Panc1 (cell line): ENCODE data around the gene BARX2. TPM values are rescaled to one million over a fixed set of nuclear protein-coding genes. Genes with fewer than 3 reads are reported as not detected.
"Not testable (repeated sequence)": the region's sequence is repeated elsewhere in the genome, so short reads cannot be mapped to it uniquely, and the experiment has no call there.

ENCODE experiments used
- ATAC-seq: fragments of 200-7000 bp; cut with Tn5 transposase; 2 replicates; pipeline ENCODE4 v1.9.1; 2020; ENCODE audit warnings: mild to moderate bottlenecking, moderate library complexity
- BruUV-seq: library from RNA; stranded (reverse); fragments of 400-500 nt; replicated peaks from 2 replicates; lab custom pipeline; 2021; lab: Mats Ljungman, UMichigan
- CTCF ChIA-PET: fragments of 300-600 bp; sonication (Branson Sonifier 250); formaldehyde crosslinking; loops from one replicate; lab custom pipeline; 2022; ENCODE audit warnings: antibody characterized with exemption; lab: Charles Lee
- POLR2A ChIA-PET: fragments of 300-600 bp; sonication (Branson Sonifier 250); formaldehyde crosslinking; loops from one replicate; lab custom pipeline; 2022; ENCODE audit warnings: antibody characterized with exemption; lab: Charles Lee
- DNase-seq: peaks from one replicate; pipeline ENCODE4 v3.0.0-alpha.2; 2010; ENCODE audit warnings: low read depth, low spot score
- H3K27ac ChIP-seq: 2 replicates; pipeline ENCODE4 v1.5.1; 2011; ENCODE audit warnings: mild to moderate bottlenecking, low read length, inconsistent platforms
- H3K27me3 ChIP-seq: fragments of 200-500 bp; sonication (Bioruptor generic); 2 replicates; pipeline ENCODE4 v1.6.0; 2014; ENCODE audit warnings: low read length, inconsistent platforms; ENCODE audit not compliant: control insufficient read depth, insufficient read depth
- H3K36me3 ChIP-seq: fragments of 200-500 bp; sonication (Bioruptor generic); 2 replicates; pipeline ENCODE4 v1.5.1; 2014; ENCODE audit warnings: inconsistent platforms, mild to moderate bottlenecking, low read length, moderate library complexity; ENCODE audit not compliant: control insufficient read depth, insufficient read depth
- H3K4me1 ChIP-seq: 2 replicates; pipeline ENCODE4 v1.5.1; 2011; ENCODE audit warnings: inconsistent platforms, mild to moderate bottlenecking, low read length, moderate library complexity; ENCODE audit not compliant: control insufficient read depth, insufficient read depth
- H3K4me3 ChIP-seq, 2 experiments: 2 replicates each; pipeline ENCODE4 v1.5.1; 2011 to 2012; ENCODE audit warnings: low read depth in 2 of 2, low read length in 2 of 2, mild to moderate bottlenecking in 2 of 2, inconsistent platforms in 1 of 2, moderate library complexity in 1 of 2
- H3K9me3 ChIP-seq: fragments of 200-500 bp; sonication (Bioruptor generic); 2 replicates; pipeline ENCODE4 v1.5.1; 2014; ENCODE audit warnings: low read depth, mild to moderate bottlenecking, inconsistent platforms, low read length, moderate library complexity; ENCODE audit not compliant: control insufficient read depth, insufficient read depth
- POLR2AphosphoS5 ChIP-seq: IDR thresholded peaks from 2 replicates; pipeline ENCODE4 v1.6.1; 2012; ENCODE audit warnings: mild to moderate bottlenecking, low read depth, low read length, moderate library complexity
- REST ChIP-seq, 2 experiments: IDR thresholded peaks; 2 replicates each; pipeline ENCODE4 v1.6.1; 2011 to 2012; ENCODE audit warnings: low read depth in 2 of 2, control low read depth in 1 of 2, low read length in 1 of 2, mild to moderate bottlenecking in 1 of 2, moderate library complexity in 1 of 2; ENCODE audit not compliant: insufficient read depth in 1 of 2
- SIN3A ChIP-seq: IDR thresholded peaks from 2 replicates; pipeline ENCODE4 v1.6.1; 2012; ENCODE audit warnings: low read depth, mild to moderate bottlenecking, low read length, moderate library complexity, borderline replicate concordance; ENCODE audit not compliant: insufficient read depth
- TCF7L2 ChIP-seq: IDR thresholded peaks from 2 replicates; pipeline ENCODE4 v1.6.1; 2011; ENCODE audit warnings: mild to moderate bottlenecking, low read depth, low read length, inconsistent platforms
- in situ Hi-C: cut with HindIII; loops from 2 replicates; pipeline ENCODE4 v1.10.0; 2016; ENCODE audit warnings: low sequenced_read_pairs, low pct_unique_long_range_greater_than_20kb
- intact Hi-C: fragments of 100-400 bp; cut with micrococcal nuclease; formaldehyde crosslinking; loops from one replicate; pipeline ENCODE4 v1.10.0; 2022; ENCODE audit not compliant: unreplicated experiment
- total RNA-seq: library from RNA; stranded (reverse); gene quantifications from one replicate; pipeline ENCODE4 v1.2.1, GENCODE V29; 2021; ENCODE audit not compliant: unreplicated experiment
- TF ChIP-seq, protein P1 (sequence below): fragments of 450-650 bp; IDR thresholded peaks from 2 replicates; pipeline ENCODE4 v1.5.1; 2017; ENCODE audit warnings: mild to moderate bottlenecking

Gene BARX2
- total RNA-seq, 1 experiment from 2014 or later, result 3.9 TPM

- ATAC-seq, BruUV-seq, DNase-seq, in situ Hi-C loops, H3K36me3 ChIP-seq, H3K27ac ChIP-seq, H3K27me3 ChIP-seq, intact Hi-C loops, H3K4me3 ChIP-seq, H3K9me3 ChIP-seq: not testable (repeated sequence)
- POLR2A ChIA-PET, result interaction anchor here (0.6 kb wide), 1 partner anchor 209 kb away, joined by 6 read pairs; no protein-coding TSS in a partner anchor
- CTCF ChIA-PET, result interaction anchor here (1.0 kb wide), 1 partner anchor 9 kb away, joined by 3 read pairs; no protein-coding TSS in a partner anchor
- H3K4me1 ChIP-seq, result peaks cover 14% of the 10 kb centered on the region; the same call in 1 of the 2 replicates
Measured at GRCh38 chr11:129327708-129328107, 47.9 kb upstream of the BARX2 start.

DNA sequence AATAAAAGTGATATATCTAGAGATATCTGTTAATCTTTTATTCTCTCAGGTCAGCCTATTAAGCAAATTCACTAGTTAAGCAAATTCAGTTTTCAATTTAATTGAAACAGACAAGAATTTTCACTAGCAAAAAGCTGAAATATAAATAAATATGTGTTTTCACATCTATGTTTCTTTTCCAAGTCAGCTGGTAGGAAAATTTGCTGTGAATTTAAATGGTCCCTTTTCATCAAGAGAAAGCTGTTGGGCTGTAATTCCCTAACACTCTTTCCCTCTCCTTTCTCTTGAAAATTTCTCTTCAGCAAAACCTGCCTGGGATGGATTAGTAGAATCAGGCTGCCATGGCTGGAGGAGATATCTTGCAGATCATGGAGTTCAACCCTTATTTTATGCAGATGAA is 46.9 kb upstream of the BARX2 start:
- no peaks in the 10 kb centered on the region for H3K36me3 ChIP-seq
- no TSS peak for BruUV-seq
- no peak overlapping the region for H3K4me3 ChIP-seq
- intact Hi-C loops, result no loop called here
- in situ Hi-C loops, result no loop called here
- POLR2A ChIA-PET, result no interaction called here
- H3K9me3 ChIP-seq, result no peaks in the 10 kb centered on the region
- ATAC-seq (no peak), DNase-seq (no peak)
- CTCF ChIA-PET, result no interaction called here
- peaks cover 14% of the 10 kb centered on the region; the same call in 1 of the 2 replicates for H3K4me1 ChIP-seq
- H3K27me3 ChIP-seq, result no peaks in the 10 kb centered on the region
- no peak for TF ChIP-seq SIN3A
- no peak for TF ChIP-seq TCF7L2
- TF ChIP-seq, protein P1, sequence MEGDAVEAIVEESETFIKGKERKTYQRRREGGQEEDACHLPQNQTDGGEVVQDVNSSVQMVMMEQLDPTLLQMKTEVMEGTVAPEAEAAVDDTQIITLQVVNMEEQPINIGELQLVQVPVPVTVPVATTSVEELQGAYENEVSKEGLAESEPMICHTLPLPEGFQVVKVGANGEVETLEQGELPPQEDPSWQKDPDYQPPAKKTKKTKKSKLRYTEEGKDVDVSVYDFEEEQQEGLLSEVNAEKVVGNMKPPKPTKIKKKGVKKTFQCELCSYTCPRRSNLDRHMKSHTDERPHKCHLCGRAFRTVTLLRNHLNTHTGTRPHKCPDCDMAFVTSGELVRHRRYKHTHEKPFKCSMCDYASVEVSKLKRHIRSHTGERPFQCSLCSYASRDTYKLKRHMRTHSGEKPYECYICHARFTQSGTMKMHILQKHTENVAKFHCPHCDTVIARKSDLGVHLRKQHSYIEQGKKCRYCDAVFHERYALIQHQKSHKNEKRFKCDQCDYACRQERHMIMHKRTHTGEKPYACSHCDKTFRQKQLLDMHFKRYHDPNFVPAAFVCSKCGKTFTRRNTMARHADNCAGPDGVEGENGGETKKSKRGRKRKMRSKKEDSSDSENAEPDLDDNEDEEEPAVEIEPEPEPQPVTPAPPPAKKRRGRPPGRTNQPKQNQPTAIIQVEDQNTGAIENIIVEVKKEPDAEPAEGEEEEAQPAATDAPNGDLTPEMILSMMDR, result no peak
- no peak for TF ChIP-seq REST (IDR thresholded peaks at IDR 0.05; ENCODE audit: insufficient read depth in 1 of 2, low read depth in 2 of 2, low read length in 1 of 2)
- no peak for TF ChIP-seq POLR2AphosphoS5
- H3K27ac ChIP-seq, result no peak overlapping the region

GRCh38 chr11:129331217-129331616 is 44.4 kb upstream of the BARX2 start:
- POLR2A ChIA-PET, result no interaction called here
- no peaks in the 10 kb centered on the region for H3K27me3 ChIP-seq
- intact Hi-C loops, result loop anchor here (2.0 to 10.0 kb wide), 4 partner anchors 104 to 449 kb away; no protein-coding TSS in a partner anchor
- BruUV-seq, result no TSS peak
- peak overlapping the region; percentile 14; the same call in 1 of the 2 replicates for H3K27ac ChIP-seq
- no peak overlapping the region for H3K4me3 ChIP-seq
- no peaks in the 10 kb centered on the region for H3K36me3 ChIP-seq
- CTCF ChIA-PET, result interaction anchor here (0.7 to 1.2 kb wide), 6 partner anchors 101 to 446 kb away, joined by 3 to 6 read pairs (median 3); no protein-coding TSS in a partner anchor
- ATAC-seq, result no peak; the same call in 1 of the 2 replicates
- peaks cover 6% of the 10 kb centered on the region; the same call in 1 of the 2 replicates for H3K4me1 ChIP-seq
- TF ChIP-seq POLR2AphosphoS5 (no peak), TCF7L2 (no peak), SIN3A (no peak)
- TF ChIP-seq, protein P1, result no peak
- no peak for DNase-seq
- H3K9me3 ChIP-seq, result no peaks in the 10 kb centered on the region
- in situ Hi-C loops, result no loop called here
